Measurements from ENCODE around the gene ZNF804B. TPM values are rescaled to one million over a fixed set of nuclear protein-coding genes. Genes with fewer than 3 reads are reported as not detected.

ZNF804B gene
- total RNA-seq, 2 donors from 2014 or later: not detected

- intact Hi-C loops (cut with DNase I): no loop called here
- Histone ChIP-seq H3K4me3 (no peak overlapping the region), H3K9ac (ENCODE audit: low read depth in 2 of 2, low read length in 2 of 2) (no peak overlapping the region), H3K27me3 (no peaks in the 10 kb centered on the region), H3K27ac (no peak overlapping the region), H3K9me3 (no peaks in the 10 kb centered on the region), H3K4me1 (no peaks in the 10 kb centered on the region), H3K36me3 (no peaks in the 10 kb centered on the region)
- no peak for DNase-seq
- no peak for TF ChIP-seq CTCF (IDR thresholded peaks at IDR 0.05)
Observed at GRCh38 chr7:89316584-89317251, 557.2 kb downstream of the ZNF804B start.

- no peaks in the 10 kb centered on the region for H3K36me3 ChIP-seq
- TF ChIP-seq CTCF (IDR thresholded peaks at IDR 0.05): no peak
Observed at GRCh38 chr7:89332026-89332425, 572.5 kb downstream of the ZNF804B start.

GRCh38 chr7:89334797-89335196, 575.3 kb downstream of the ZNF804B start:
- no peaks in the 10 kb centered on the region for H3K36me3 ChIP-seq
- no peak overlapping the region for H3K27ac ChIP-seq
- H3K4me1 ChIP-seq: no peaks in the 10 kb centered on the region
- no peaks in the 10 kb centered on the region for H3K9me3 ChIP-seq
- no peak overlapping the region for H3K4me3 ChIP-seq
- intact Hi-C loops (cut with DNase I): no loop called here
- H3K9ac ChIP-seq (ENCODE audit: low read depth in 2 of 2, low read length in 2 of 2): no peak overlapping the region
- H3K27me3 ChIP-seq: no peaks in the 10 kb centered on the region
- no peak for TF ChIP-seq CTCF (IDR thresholded peaks at IDR 0.05)
- DNase-seq: no peak

More at GRCh38 chr7:89332026-89332425, 572.5 kb downstream of the ZNF804B start:
- Histone ChIP-seq H3K27ac (no peak overlapping the region), H3K4me3 (no peak overlapping the region), H3K9me3 (no peaks in the 10 kb centered on the region), H3K9ac (ENCODE audit: low read depth in 2 of 2, low read length in 2 of 2) (no peak overlapping the region), H3K27me3 (no peaks in the 10 kb centered on the region), H3K4me1 (no peaks in the 10 kb centered on the region)
- intact Hi-C loops (cut with DNase I): no loop called here
- DNase-seq: no peak

GRCh38 chr7:89335490-89335889, 576.0 kb downstream of the ZNF804B start:
- Histone ChIP-seq H3K4me1 (no peaks in the 10 kb centered on the region), H3K9ac (ENCODE audit: low read depth in 2 of 2, low read length in 2 of 2) (no peak overlapping the region), H3K4me3 (no peak overlapping the region), H3K36me3 (no peaks in the 10 kb centered on the region), H3K27ac (no peak overlapping the region), H3K27me3 (no peaks in the 10 kb centered on the region), H3K9me3 (no peaks in the 10 kb centered on the region)
- no peak for TF ChIP-seq CTCF (IDR thresholded peaks at IDR 0.05)
- intact Hi-C loops (cut with DNase I): no loop called here
- no peak for DNase-seq

DNA sequence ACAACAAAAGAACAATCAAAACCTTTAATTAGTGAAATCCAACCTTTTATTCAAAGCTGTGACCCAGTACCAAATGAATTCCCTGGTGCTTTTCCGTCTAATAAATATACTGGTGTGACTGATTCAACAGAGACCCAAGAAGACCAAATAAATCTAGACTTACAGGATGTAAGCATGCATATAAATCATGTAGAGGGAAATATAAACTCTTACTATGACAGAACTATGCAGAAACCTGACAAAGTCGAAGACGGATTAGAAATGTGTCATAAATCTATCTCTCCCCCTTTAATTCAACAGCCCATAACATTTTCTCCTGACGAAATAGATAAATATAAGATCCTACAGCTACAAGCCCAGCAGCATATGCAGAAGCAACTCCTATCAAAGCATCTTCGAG, 576.6 kb downstream of the ZNF804B start:
- no peaks in the 10 kb centered on the region for H3K4me1 ChIP-seq
- no peaks in the 10 kb centered on the region for H3K27me3 ChIP-seq
- DNase-seq: no peak
- no peaks in the 10 kb centered on the region for H3K9me3 ChIP-seq
- no peak overlapping the region for H3K9ac ChIP-seq (ENCODE audit: low read depth in 2 of 2, low read length in 2 of 2)
- no peaks in the 10 kb centered on the region for H3K36me3 ChIP-seq
- H3K27ac ChIP-seq: no peak overlapping the region
- H3K4me3 ChIP-seq: no peak overlapping the region
- intact Hi-C loops (cut with DNase I): no loop called here
- TF ChIP-seq CTCF (IDR thresholded peaks at IDR 0.05): no peak
